ENCODE results near the gene JPH3. TPM values are rescaled to one million over a fixed set of nuclear protein-coding genes. Genes with fewer than 3 reads are reported as not detected.

Gene JPH3
- total RNA-seq, 6 donors from 2014 or later, result 0.24 TPM; not detected in 5

GRCh38 chr16:87636741-87637140 lies 34.4 kb downstream of the JPH3 start:
- 84% methylated on average over 14 to 22 of the region's 22 CpGs for WGBS, 2 donors
- H3K9me3 ChIP-seq, result no peaks in the 10 kb centered on the region
- no peaks in the 10 kb centered on the region for H3K27me3 ChIP-seq
- DNase-seq (no peak), ATAC-seq (ENCODE audit: low FRiP score in 2 of 2) (no peak)
- H3K36me3 ChIP-seq, result no peaks in the 10 kb centered on the region
- H3K4me3 ChIP-seq, result no peak overlapping the region
- TF ChIP-seq POLR2A (IDR thresholded peaks at IDR 0.05) (no peak), EP300 (IDR thresholded peaks at IDR 0.05) (no peak), CTCF (IDR thresholded peaks at IDR 0.05) (no peak), POLR2AphosphoS5 (IDR thresholded peaks at IDR 0.05) (no peak)
- H3K27ac ChIP-seq, result no peak overlapping the region
- H3K4me1 ChIP-seq, result peaks cover 12 to 17% (median 13%) of the 10 kb centered on the region in 4 donors

GRCh38 chr16:87637357-87637756 lies 35.0 kb downstream of the JPH3 start:
- TF ChIP-seq POLR2AphosphoS5 (IDR thresholded peaks at IDR 0.05), result no peak
- no peak for TF ChIP-seq EP300 (IDR thresholded peaks at IDR 0.05)
- TF ChIP-seq CTCF (IDR thresholded peaks at IDR 0.05), result no peak
- TF ChIP-seq POLR2A (IDR thresholded peaks at IDR 0.05), result no peak
- Histone ChIP-seq H3K4me1 (peaks cover 12 to 17% (median 13%) of the 10 kb centered on the region in 4 donors), H3K36me3 (no peaks in the 10 kb centered on the region), H3K27ac (no peak overlapping the region), H3K4me3 (no peak overlapping the region), H3K9me3 (no peaks in the 10 kb centered on the region), H3K27me3 (no peaks in the 10 kb centered on the region)
- DNase-seq (no peak), ATAC-seq (ENCODE audit: low FRiP score in 2 of 2) (no peak)
- 87 to 92% methylated on average over 13 of the region's 13 CpGs for WGBS, 2 donors

GRCh38 chr16:87638736-87639135 lies 36.4 kb downstream of the JPH3 start:
- no peak overlapping the region for H3K27ac ChIP-seq
- peaks cover 12 to 17% (median 13%) of the 10 kb centered on the region in 4 donors for H3K4me1 ChIP-seq
- no peak overlapping the region for H3K4me3 ChIP-seq
- H3K36me3 ChIP-seq, result no peaks in the 10 kb centered on the region
- H3K9me3 ChIP-seq, result no peaks in the 10 kb centered on the region
- ATAC-seq (ENCODE audit: low FRiP score in 2 of 2) (no peak), DNase-seq (no peak)
- H3K27me3 ChIP-seq, result no peaks in the 10 kb centered on the region
- TF ChIP-seq EP300 (IDR thresholded peaks at IDR 0.05), result no peak
- no peak for TF ChIP-seq POLR2A (IDR thresholded peaks at IDR 0.05)
- TF ChIP-seq CTCF (IDR thresholded peaks at IDR 0.05), result no peak
- TF ChIP-seq POLR2AphosphoS5 (IDR thresholded peaks at IDR 0.05), result no peak
- 65 to 96% methylated on average over 5 to 10 of the region's 10 CpGs for WGBS, 2 donors

GRCh38 chr16:87641721-87642120 lies 39.4 kb downstream of the JPH3 start:
- no peak overlapping the region for H3K4me3 ChIP-seq
- H3K9me3 ChIP-seq, result no peaks in the 10 kb centered on the region
- no peak for ATAC-seq (ENCODE audit: low FRiP score in 2 of 2)
- no peak for TF ChIP-seq EP300 (IDR thresholded peaks at IDR 0.05)
- TF ChIP-seq CTCF (IDR thresholded peaks at IDR 0.05), result no peak
- TF ChIP-seq POLR2A (IDR thresholded peaks at IDR 0.05), result no peak
- no peak for TF ChIP-seq POLR2AphosphoS5 (IDR thresholded peaks at IDR 0.05)
- H3K4me1 ChIP-seq, result peaks cover 0 to under 1% (median 0%) of the 10 kb centered on the region in 4 donors
- 66 to 85% methylated on average over 8 to 10 of the region's 11 CpGs for WGBS, 2 donors
- H3K27me3 ChIP-seq, result no peaks in the 10 kb centered on the region
- DNase-seq, result no peak
- H3K27ac ChIP-seq, result no peak overlapping the region
- H3K36me3 ChIP-seq, result no peaks in the 10 kb centered on the region

- no peak overlapping the region for H3K4me3 ChIP-seq
- no peaks in the 10 kb centered on the region for H3K4me1 ChIP-seq
- no peak overlapping the region for H3K27ac ChIP-seq
- no peak for ATAC-seq (ENCODE audit: low FRiP score in 2 of 2)
- H3K36me3 ChIP-seq, result no peaks in the 10 kb centered on the region
- H3K9me3 ChIP-seq, result no peaks in the 10 kb centered on the region
- TF ChIP-seq POLR2A (IDR thresholded peaks at IDR 0.05), result no peak
- TF ChIP-seq POLR2AphosphoS5 (IDR thresholded peaks at IDR 0.05), result no peak
- no peak for TF ChIP-seq EP300 (IDR thresholded peaks at IDR 0.05)
- no peak for TF ChIP-seq CTCF (IDR thresholded peaks at IDR 0.05)
- H3K27me3 ChIP-seq, result no peaks in the 10 kb centered on the region
- WGBS, 2 donors, result 79 to 84% methylated on average over 19 of the region's 19 CpGs
- no peak for DNase-seq
Observed at GRCh38 chr16:87642491-87642890, 40.2 kb downstream of the JPH3 start.
